H1 (cell line): ENCODE results near the gene TROAP. TPM values are rescaled to one million over a fixed set of nuclear protein-coding genes. Genes with fewer than 3 reads are reported as not detected.

ENCODE experiments used
- CTCF ChIA-PET: fragments of 300-600 bp; sonication (Branson Sonifier 250); formaldehyde crosslinking; loops from one replicate; lab custom pipeline; 2021; ENCODE audit not compliant: partially characterized antibody; lab: Charles Lee
- POLR2A ChIA-PET: fragments of 300-600 bp; sonication (Branson Sonifier 250); formaldehyde crosslinking; loops from one replicate; lab custom pipeline; 2021; ENCODE audit warnings: inconsistent platforms; ENCODE audit not compliant: partially characterized antibody; lab: Charles Lee
- DNase-seq, 2 experiments: peaks; one replicate each; pipeline versions ENCODE4 v3.0.0 to v3.0.0-alpha.2; 2010 to 2022; ENCODE audit warnings: low spot score in 2 of 2, low read depth in 1 of 2, mixed read lengths in 1 of 2
- FAIRE-seq: peaks from 2 replicates; lab custom pipeline; 2011; peaks lifted over from hg19 to GRCh38; lab: Jason Lieb, UNC
- H2AFZ ChIP-seq: 2 replicates; pipeline ENCODE4 v1.8.1; 2012; ENCODE audit warnings: low read length, inconsistent platforms
- H2AK5ac ChIP-seq: 2 replicates; pipeline ENCODE4 v1.6.1; 2013; ENCODE audit warnings: low read depth, low read length
- H2BK120ac ChIP-seq: replicated peaks from 2 replicates; pipeline ENCODE3; 2013; ENCODE audit warnings: low read depth, low read length, inconsistent platforms
- H2BK12ac ChIP-seq: 2 replicates; pipeline ENCODE4 v1.6.1; 2013; ENCODE audit warnings: low read depth, low read length
- H2BK15ac ChIP-seq: 2 replicates; pipeline ENCODE4 v1.6.1; 2013; ENCODE audit warnings: low read length
- H2BK20ac ChIP-seq: 2 replicates; pipeline ENCODE4 v1.6.1; 2013; ENCODE audit warnings: low read length
- H2BK5ac ChIP-seq: 2 replicates; pipeline ENCODE4 v1.6.1; 2013; ENCODE audit warnings: low read depth, low read length
- H3K14ac ChIP-seq: 2 replicates; pipeline ENCODE4 v1.6.1; 2013; ENCODE audit warnings: inconsistent platforms; ENCODE audit not compliant: insufficient read length
- H3K18ac ChIP-seq: 2 replicates; pipeline ENCODE4 v1.6.1; 2013; ENCODE audit warnings: low read length; ENCODE audit errors: extremely low read depth
- H3K23ac ChIP-seq: 2 replicates; pipeline ENCODE4 v1.6.1; 2013; ENCODE audit warnings: inconsistent platforms; ENCODE audit not compliant: insufficient read length
- H3K23me2 ChIP-seq: 2 replicates; pipeline ENCODE4 v1.6.1; 2013; ENCODE audit warnings: low read depth, low read length
- H3K27ac ChIP-seq: 2 replicates; pipeline ENCODE4 v1.6.1; 2011; ENCODE audit warnings: low read depth, low read length, inconsistent platforms
- H3K27me3 ChIP-seq, 4 experiments: replicated peaks in 1 of 4; 1 replicate in 1 of 4; 2 replicates in 3 of 4; pipeline versions ENCODE4 v1.6.1 to v1.8.1; 2011 to 2013; ENCODE audit warnings: low read length in 3 of 4, mild to moderate bottlenecking in 3 of 4, inconsistent platforms in 2 of 4, mixed read lengths in 2 of 4, moderate library complexity in 1 of 4; ENCODE audit not compliant: control insufficient read depth in 3 of 4, insufficient read depth in 3 of 4; ENCODE audit errors: extremely low read depth in 1 of 4
- H3K36me3 ChIP-seq, 4 experiments: 2 replicates each; pipeline versions ENCODE4 v1.6.1 to v1.8.1; 2011 to 2013; ENCODE audit warnings: mild to moderate bottlenecking in 4 of 4, low read length in 3 of 4, moderate library complexity in 2 of 4, control low read depth in 1 of 4, inconsistent platforms in 1 of 4; ENCODE audit not compliant: insufficient read depth in 4 of 4, control insufficient read depth in 2 of 4
- H3K4ac ChIP-seq: replicated peaks from 2 replicates; pipeline ENCODE3; 2013; ENCODE audit warnings: low read length, low read depth, mixed read lengths, inconsistent platforms; ENCODE audit not compliant: insufficient read length
- H3K4me1 ChIP-seq, 4 experiments: replicated peaks in 1 of 4; 1 replicate in 1 of 4; 2 replicates in 3 of 4; pipeline versions ENCODE4 v1.6.1 to v1.8.1; 2011 to 2013; ENCODE audit warnings: low read length in 3 of 4, inconsistent platforms in 2 of 4, mixed read lengths in 1 of 4; ENCODE audit not compliant: insufficient read depth in 4 of 4, control insufficient read depth in 3 of 4
- H3K4me2 ChIP-seq, 2 experiments: 2 replicates each; pipeline versions ENCODE4 v1.6.1 to v1.8.1; 2011 to 2013; ENCODE audit warnings: low read depth in 2 of 2, low read length in 2 of 2, control low read depth in 1 of 2, inconsistent platforms in 1 of 2, mild to moderate bottlenecking in 1 of 2; ENCODE audit not compliant: insufficient read depth in 1 of 2
- H3K4me3 ChIP-seq, 4 experiments: fragments of 200-600, 300-600 bp in 1 of 4; sonication (generic), shearing (Covaris generic), sonication (Bioruptor Twin) in 1 of 4; 2 replicates each; pipeline versions ENCODE4 v1.5.1 to v1.8.1; 2011 to 2016; ENCODE audit warnings: low read length in 4 of 4, low read depth in 3 of 4, control low read depth in 2 of 4, inconsistent platforms in 2 of 4, mild to moderate bottlenecking in 2 of 4, mixed read lengths in 1 of 4, moderate library complexity in 1 of 4; ENCODE audit not compliant: insufficient read depth in 2 of 4; ENCODE audit errors: extremely low read depth in 1 of 4
- H3K56ac ChIP-seq: replicated peaks from 2 replicates; pipeline ENCODE3; 2013; ENCODE audit warnings: low read depth, mild to moderate bottlenecking, mixed read lengths, low read length, inconsistent platforms; ENCODE audit not compliant: insufficient read length
- H3K79me1 ChIP-seq: 2 replicates; pipeline ENCODE4 v1.6.1; 2013; ENCODE audit warnings: low read depth, low read length, control low read depth
- H3K79me2 ChIP-seq, 2 experiments: 2 replicates each; pipeline versions ENCODE4 v1.6.1 to v1.8.1; 2012 to 2013; ENCODE audit warnings: low read length in 2 of 2, mild to moderate bottlenecking in 2 of 2, inconsistent platforms in 1 of 2; ENCODE audit not compliant: insufficient read depth in 2 of 2, control insufficient read depth in 1 of 2
- H3K9ac ChIP-seq, 4 experiments: replicated peaks in 1 of 4; 1 replicate in 1 of 4; 2 replicates in 3 of 4; pipeline versions ENCODE4 v1.6.1 to v1.8.1; 2011 to 2013; ENCODE audit warnings: low read depth in 3 of 4, low read length in 3 of 4, control low read depth in 2 of 4, mild to moderate bottlenecking in 2 of 4, moderate library complexity in 2 of 4, inconsistent platforms in 1 of 4; ENCODE audit errors: extremely low read depth in 1 of 4
- H3K9me3 ChIP-seq, 2 experiments: 2 replicates each; pipeline versions ENCODE4 v1.6.1 to v1.8.1; 2012 to 2013; ENCODE audit warnings: mild to moderate bottlenecking in 2 of 2, moderate library complexity in 2 of 2, control low read depth in 1 of 2, inconsistent platforms in 1 of 2, low read depth in 1 of 2, low read length in 1 of 2, mixed read lengths in 1 of 2; ENCODE audit not compliant: insufficient read depth in 2 of 2
- H4K20me1 ChIP-seq, 2 experiments: replicated peaks in 1 of 2; 2 replicates each; pipeline versions ENCODE3 to v1.8.1; 2011 to 2013; ENCODE audit warnings: inconsistent platforms in 2 of 2, low read length in 2 of 2, mild to moderate bottlenecking in 1 of 2; ENCODE audit not compliant: insufficient read depth in 2 of 2, control insufficient read depth in 1 of 2
- H4K5ac ChIP-seq: 2 replicates; pipeline ENCODE4 v1.6.1; 2013; ENCODE audit warnings: low read length, low read depth, mixed read lengths, inconsistent platforms; ENCODE audit not compliant: insufficient read length
- H4K8ac ChIP-seq: 2 replicates; pipeline ENCODE4 v1.8.0; 2013; ENCODE audit warnings: mild to moderate bottlenecking, moderate library complexity, low read length, inconsistent platforms; ENCODE audit not compliant: insufficient read depth; ENCODE audit errors: extremely low read depth
- H4K91ac ChIP-seq: replicated peaks from 2 replicates; pipeline ENCODE3; 2013; ENCODE audit warnings: low read length, mixed read lengths, inconsistent platforms; ENCODE audit not compliant: insufficient read length
- GABPA ChIP-seq: IDR thresholded peaks from 2 replicates; pipeline ENCODE4 v1.6.1; 2011; ENCODE audit warnings: mild to moderate bottlenecking, low read length, moderate library complexity, borderline replicate concordance; ENCODE audit not compliant: insufficient read depth
- JUN ChIP-seq: IDR thresholded peaks from 2 replicates; pipeline ENCODE4 v1.6.1; 2011; ENCODE audit warnings: low read depth, mild to moderate bottlenecking, improper control_type of control experiment, low read length
- PHF8 ChIP-seq: fragments of 200-600 bp; sonication (generic); conservative IDR thresholded peaks from 2 replicates; pipeline ENCODE4 v1.7.1; 2012; ENCODE audit warnings: low read depth, mild to moderate bottlenecking, inconsistent platforms, low read length, moderate library complexity
- RAD21 ChIP-seq, 2 experiments: IDR thresholded peaks in 1 of 2; conservative IDR thresholded peaks in 1 of 2; 2 replicates each; pipeline ENCODE4 v1.6.1; 2011; ENCODE audit warnings: low read depth in 2 of 2, low read length in 2 of 2, improper control_type of control experiment in 1 of 2, inconsistent platforms in 1 of 2, mild to moderate bottlenecking in 1 of 2, moderate library complexity in 1 of 2
- RBBP5 ChIP-seq: IDR thresholded peaks from 2 replicates; pipeline ENCODE4 v1.7.1; 2012; ENCODE audit warnings: low read depth, mild to moderate bottlenecking, inconsistent platforms, low read length, moderate library complexity, borderline replicate concordance
- SP4 ChIP-seq: IDR thresholded peaks from 2 replicates; pipeline ENCODE4 v1.6.1; 2012; ENCODE audit warnings: low read length, inconsistent platforms
- TAF1 ChIP-seq: IDR thresholded peaks from 2 replicates; pipeline ENCODE4 v1.6.1; 2011; ENCODE audit warnings: mild to moderate bottlenecking, low read depth, low read length
- WGBS, 2 experiments: shearing (Covaris generic) in 1 of 2; methylation state at CpG; one replicate each; pipeline versions ENCODE4 v1.1.6 to v1.1.7; 2013 to 2015; ENCODE audit warnings: low lambda C conversion rate in 2 of 2, mixed read lengths in 2 of 2, inconsistent platforms in 1 of 2, low coverage in 1 of 2, missing lambda C conversion rate in 1 of 2; ENCODE audit not compliant: insufficient replicate concordance in 2 of 2, insufficient coverage in 1 of 2, insufficient read length in 1 of 2; ENCODE audit errors: extremely low coverage in 1 of 2, missing lambda C conversion rate in 1 of 2; 5-methylcytosine and 5-hydroxymethylcytosine counted together
- polyA plus RNA-seq, 7 experiments: library from polyadenylated mRNA; depleted of rRNA in 3 of 7; stranded (reverse) in 5 of 7; unstranded in 2 of 7; fragments of >200 nt in 5 of 7; fragments of 200-250 nt in 2 of 7; gene quantifications; 1 replicate in 5 of 7; 2 replicates in 1 of 7; 4 replicates in 1 of 7; pipeline versions ENCODE4 v1.2.1 to v1.2.3, GENCODE V29; 2011 to 2013; ENCODE audit warnings: missing spikeins in 2 of 7, mixed read lengths in 2 of 7
- total RNA-seq: library from RNA; stranded (reverse); fragmentation: NEBNext Ultra II Directional; extraction: Animal tissue kit (Norgen Biotek cat#: 25700); gene quantifications from 2 replicates; pipeline ENCODE4 v1.2.1, GENCODE V29; 2021

TROAP gene
- total and polyA plus RNA-seq, 2 of the 8 experiments (the other 6 are each of a cell fraction or from before 2014, with no cell fraction given) = 36.7 to 52.0 TPM

- 93% methylated on average over 11 of the region's 11 CpGs; no CpG with 5 or more reads in 1 of the 2 experiments for WGBS, 2 experiments
- H2BK12ac ChIP-seq = no peak overlapping the region
- no peak overlapping the region for H2BK5ac ChIP-seq
- H2AK5ac ChIP-seq = no peak overlapping the region
- H4K91ac ChIP-seq = no peak overlapping the region
- no peak overlapping the region for H3K18ac ChIP-seq
- no peak overlapping the region for H3K23ac ChIP-seq
- H3K4ac ChIP-seq = no peak overlapping the region
- no peak overlapping the region; the same call in 1 of the 2 replicates for H4K8ac ChIP-seq
- no peak overlapping the region for H2BK20ac ChIP-seq
- POLR2A ChIA-PET = interaction anchor here (1.2 to 1.5 kb wide), 2 partner anchors 18 to 205 kb away, joined by 3 to 5 read pairs; partner anchors contain the start of gene SPATS2
- peaks cover 6 to 10% of the 10 kb centered on the region in 2 experiments for H4K20me1 ChIP-seq
- H2BK120ac ChIP-seq = no peak overlapping the region
- TF ChIP-seq SP4 (no peak), GABPA (no peak), RAD21 (IDR thresholded peaks at IDR 0.05 in 1 of 2, conservative IDR thresholded peaks at IDR 0.05 in 1 of 2; ENCODE audit: low read depth in 2 of 2, low read length in 2 of 2) (no peak), TAF1 (no peak), JUN (no peak), RBBP5 (no peak), PHF8 (no peak)
- H3K23me2 ChIP-seq = peaks cover 6% of the 10 kb centered on the region; the same call in 1 of the 2 replicates
- FAIRE-seq (no peak), DNase-seq (no peak)
- no peak overlapping the region for H3K27ac ChIP-seq
- no peaks in the 10 kb centered on the region for H3K79me1 ChIP-seq
- H3K56ac ChIP-seq = no peak overlapping the region
- no peak overlapping the region for H2AFZ ChIP-seq
- H3K79me2 ChIP-seq = no peaks in the 10 kb centered on the region
- peaks cover 36 to 56% (median 54%) of the 10 kb centered on the region in 4 experiments for H3K27me3 ChIP-seq
- peaks cover 0 to 15% (median 8%) of the 10 kb centered on the region in 4 experiments; a peak in 6 of 7 replicates for H3K4me1 ChIP-seq
- CTCF ChIA-PET = interaction anchor here (0.5 to 26.7 kb wide), 10 partner anchors 9 to 204 kb away, joined by 3 to 538 read pairs (median 18); partner anchors contain the start of genes C1QL4 and PRPH
- H3K14ac ChIP-seq = no peak overlapping the region
- no peak overlapping the region for H4K5ac ChIP-seq
- no peak overlapping the region for H3K4me3 ChIP-seq
- 0 out of 2 replicates have a peak overlapping the region, but pooled peaks have one; percentile 29 for H2BK15ac ChIP-seq
- H3K36me3 ChIP-seq = no peaks in the 10 kb centered on the region; a peak in 1 of 8 replicates
- no peaks in the 10 kb centered on the region for H3K9me3 ChIP-seq
- H3K9ac ChIP-seq = no peak overlapping the region
- no peak overlapping the region for H3K4me2 ChIP-seq
These were observed 26.2 kb downstream of the TROAP start for GRCh38 chr12:49349266-49349665.
